Thyroid gland (tissue), 4 donors: ENCODE results near the gene SLC9C2. TPM values are rescaled to one million over a fixed set of nuclear protein-coding genes. Genes with fewer than 3 reads are reported as not detected.
"Not testable (repeated sequence)": the region's sequence is repeated elsewhere in the genome, so short reads cannot be mapped to it uniquely, and the experiment has no call there.

Experiments used
- DNase-seq, 2 donors: peaks; one replicate each; pipeline ENCODE4 v3.0.0-alpha.2; 2019
- H3K27ac ChIP-seq, 3 donors: fragments of 200-600 bp; sonication (generic); 1 replicate in 2 of 3; 2 replicates in 1 of 3; pipeline ENCODE4 v1.5.1; 2016 to 2019; ENCODE audit warnings: mild to moderate bottlenecking in 1 of 3, moderate library complexity in 1 of 3
- H3K27me3 ChIP-seq: fragments of 200-600 bp; sonication (generic); one replicate; pipeline ENCODE4 v1.5.1; 2019
- H3K36me3 ChIP-seq, 2 donors: fragments of 200-600 bp; sonication (generic); one replicate each; pipeline ENCODE4 v1.5.1; 2016 to 2019
- H3K4me1 ChIP-seq, 2 donors: fragments of 200-600 bp; sonication (generic); one replicate each; pipeline ENCODE4 v1.5.1; 2017 to 2019
- H3K4me3 ChIP-seq, 3 donors: fragments of 200-600 bp; sonication (generic); replicated peaks in 1 of 3; 1 replicate in 2 of 3; 2 replicates in 1 of 3; pipeline ENCODE4 v1.5.1; 2016; ENCODE audit warnings: mild to moderate bottlenecking in 1 of 3
- H3K9me3 ChIP-seq: fragments of 200-600 bp; sonication (generic); one replicate; pipeline ENCODE4 v1.5.1; 2017
- CTCF ChIP-seq, 6 experiments: fragments of 200-600 bp in 3 of 6; fragments of 450-650 bp in 3 of 6; sonication (generic) in 3 of 6; IDR thresholded peaks; one replicate each; pipeline ENCODE4 v1.5.1; 2016 to 2019; ENCODE audit warnings: antibody characterized with exemption in 6 of 6, mild to moderate bottlenecking in 2 of 6, inconsistent platforms in 1 of 6, moderate library complexity in 1 of 6
- POLR2A ChIP-seq, 2 donors: fragments of 450-650 bp; IDR thresholded peaks; one replicate each; pipeline ENCODE4 v1.6.1; 2017; ENCODE audit warnings: antibody characterized with exemption in 2 of 2, mild to moderate bottlenecking in 2 of 2, moderate library complexity in 1 of 2
- WGBS, 2 donors: methylation state at CpG; one replicate each; pipeline ENCODE4 v1.1.5; 2017; 5-methylcytosine and 5-hydroxymethylcytosine counted together
- intact Hi-C: fragments of 100-400 bp; cut with DNase I; formaldehyde crosslinking; loops from one replicate; pipeline ENCODE4 v1.15.1; 2023
- total RNA-seq, 4 donors: library from RNA; depleted of rRNA; stranded (reverse); fragments of >200 nt; gene quantifications; one replicate each; pipeline ENCODE4 v1.2.3, GENCODE V29; 2016

The SLC9C2 gene
- total RNA-seq, 4 donors from 2014 or later = not detected

DNA sequence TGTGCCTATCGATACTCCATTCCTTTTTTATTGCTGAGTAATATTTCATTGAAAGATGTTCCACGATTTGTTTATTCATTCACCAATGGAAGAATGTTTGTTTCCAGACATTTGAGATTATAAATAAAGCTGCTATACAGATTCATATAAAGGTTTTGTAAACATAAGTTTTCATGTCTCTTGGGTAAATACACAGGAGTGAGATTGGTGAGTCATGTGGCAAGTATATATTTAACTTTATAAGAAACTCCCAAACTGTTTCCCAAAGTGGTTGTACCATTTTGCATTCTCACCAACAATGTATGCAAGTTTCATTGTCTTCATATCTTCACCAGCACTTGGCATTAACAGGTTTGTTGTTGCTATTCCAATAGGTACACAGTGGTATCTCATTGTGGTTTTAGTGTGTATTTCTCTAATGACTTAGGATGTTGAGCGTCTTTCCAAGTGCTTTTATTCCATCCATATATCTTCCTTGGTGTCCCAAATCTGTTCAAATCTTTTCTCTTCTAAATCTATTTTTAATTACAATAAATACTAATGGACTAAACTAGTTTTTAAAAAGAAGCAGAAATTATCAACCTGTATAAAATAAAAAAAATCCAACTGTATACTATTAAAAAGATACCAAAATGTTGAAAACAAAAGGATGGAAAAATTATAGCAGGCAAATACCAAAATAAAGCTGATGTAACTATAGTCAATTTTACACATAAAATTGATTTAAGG, 6.6 kb downstream of the SLC9C2 start:
- no peak for TF ChIP-seq POLR2A (IDR thresholded peaks at IDR 0.05)
- TF ChIP-seq CTCF (IDR thresholded peaks at IDR 0.05) = no peak
- Histone ChIP-seq H3K27ac (no peak overlapping the region), H3K9me3 (no peaks in the 10 kb centered on the region), H3K36me3 (no peaks in the 10 kb centered on the region), H3K4me3 (no peak overlapping the region), H3K4me1 (no peaks in the 10 kb centered on the region), H3K27me3 (no peaks in the 10 kb centered on the region)
- DNase-seq = no peak
- intact Hi-C loops = no loop called here
- WGBS, 2 donors = 90 to 92% methylated on average over 3 of the region's 3 CpGs

GRCh38 chr1:173591138-173591537, 11.7 kb downstream of the SLC9C2 start:
- H3K9me3 ChIP-seq, DNase-seq, H3K4me3 ChIP-seq, H3K27ac ChIP-seq, H3K4me1 ChIP-seq, H3K27me3 ChIP-seq, intact Hi-C loops, H3K36me3 ChIP-seq: not testable (repeated sequence)
- WGBS, 2 donors = 86 to 87% methylated on average over 5 of the region's 5 CpGs

GRCh38 chr1:173590557-173590956, 12.3 kb downstream of the SLC9C2 start:
- H3K9me3 ChIP-seq = no peaks in the 10 kb centered on the region
- DNase-seq = no peak
- no peak overlapping the region for H3K4me3 ChIP-seq
- H3K27me3 ChIP-seq = no peaks in the 10 kb centered on the region
- no peaks in the 10 kb centered on the region for H3K4me1 ChIP-seq
- H3K27ac ChIP-seq = no peak overlapping the region
- TF ChIP-seq POLR2A (IDR thresholded peaks at IDR 0.05) = no peak
- TF ChIP-seq CTCF (IDR thresholded peaks at IDR 0.05) = no peak
- no peaks in the 10 kb centered on the region for H3K36me3 ChIP-seq
- WGBS, 2 donors = 73 to 79% methylated on average over 1 of the region's 1 CpG
- intact Hi-C loops = no loop called here

GRCh38 chr1:173581383-173582079, 21.3 kb downstream of the SLC9C2 start:
- H3K36me3 ChIP-seq = no peaks in the 10 kb centered on the region
- intact Hi-C loops = no loop called here
- no peaks in the 10 kb centered on the region for H3K4me1 ChIP-seq
- no peaks in the 10 kb centered on the region for H3K27me3 ChIP-seq
- H3K4me3 ChIP-seq = no peak overlapping the region
- no peak for DNase-seq
- H3K27ac ChIP-seq = no peak overlapping the region
- no peaks in the 10 kb centered on the region for H3K9me3 ChIP-seq
- WGBS, 2 donors = 58 to 60% methylated on average over 1 of the region's 1 CpG
- TF ChIP-seq POLR2A (IDR thresholded peaks at IDR 0.05) (no peak), CTCF (IDR thresholded peaks at IDR 0.05) (no peak)

GRCh38 chr1:173580658-173581057, 22.2 kb downstream of the SLC9C2 start:
- TF ChIP-seq CTCF (IDR thresholded peaks at IDR 0.05) (no peak), POLR2A (IDR thresholded peaks at IDR 0.05) (no peak)
- Histone ChIP-seq H3K9me3 (no peaks in the 10 kb centered on the region), H3K27me3 (no peaks in the 10 kb centered on the region), H3K27ac (no peak overlapping the region), H3K4me3 (no peak overlapping the region), H3K4me1 (no peaks in the 10 kb centered on the region), H3K36me3 (no peaks in the 10 kb centered on the region)
- WGBS, 2 donors = 85 to 89% methylated on average over 3 of the region's 3 CpGs
- intact Hi-C loops = no loop called here
- no peak for DNase-seq
